NCI-H2107 (cell line): Measurements from ENCODE around the gene DNPH1.

ENCODE experiments used
- DNase-seq: peaks from one replicate; lab custom pipeline; 2025; lab: John Stamatoyannopoulos, UW

The DNPH1 gene

GRCh38 chr6:43263314-43264178, 34.3 kb upstream of the DNPH1 start:
- DNase-seq: peak; percentile 8

GRCh38 chr6:43262780-43263313, 33.6 kb upstream of the DNPH1 start:
- no peak for DNase-seq

DNA sequence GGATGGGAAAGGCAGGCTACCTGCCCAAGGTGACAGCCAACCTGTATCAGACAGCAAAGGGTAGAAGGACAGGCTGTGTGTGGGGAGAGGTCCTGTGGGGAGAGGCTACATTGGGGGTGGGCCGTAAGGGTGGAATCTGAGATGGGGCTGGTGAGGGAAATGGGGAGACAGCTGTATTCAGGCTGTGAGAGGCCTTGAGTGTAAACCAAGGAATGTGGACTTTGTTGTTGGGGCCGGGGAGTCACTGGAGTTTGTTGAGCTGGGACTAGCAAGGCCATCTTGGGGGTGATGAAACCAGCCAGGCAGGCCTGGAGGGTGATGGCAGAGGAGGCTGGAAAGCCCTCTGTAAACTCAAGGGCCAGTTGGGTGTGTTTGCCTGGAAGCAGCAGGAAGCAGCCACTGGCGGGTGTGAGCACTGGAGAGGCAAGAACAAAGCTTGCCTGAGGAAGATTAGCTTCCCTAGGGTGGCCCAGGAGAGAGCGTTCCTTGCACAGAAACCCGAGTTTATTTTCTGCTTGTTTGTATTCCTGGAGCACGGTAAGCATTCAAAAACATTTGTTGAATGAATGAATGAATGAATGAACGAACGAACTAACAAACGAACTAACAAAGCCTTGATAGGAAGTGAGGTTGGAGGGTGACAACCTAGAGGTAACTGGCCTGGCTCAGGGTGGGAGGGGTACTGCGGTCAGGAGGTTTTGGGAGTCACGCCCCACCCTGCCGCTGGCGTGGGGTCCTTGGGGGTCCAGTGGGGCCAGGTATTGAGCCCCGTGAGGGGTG, 32.9 kb upstream of the DNPH1 start:
- no peak for DNase-seq

DNA sequence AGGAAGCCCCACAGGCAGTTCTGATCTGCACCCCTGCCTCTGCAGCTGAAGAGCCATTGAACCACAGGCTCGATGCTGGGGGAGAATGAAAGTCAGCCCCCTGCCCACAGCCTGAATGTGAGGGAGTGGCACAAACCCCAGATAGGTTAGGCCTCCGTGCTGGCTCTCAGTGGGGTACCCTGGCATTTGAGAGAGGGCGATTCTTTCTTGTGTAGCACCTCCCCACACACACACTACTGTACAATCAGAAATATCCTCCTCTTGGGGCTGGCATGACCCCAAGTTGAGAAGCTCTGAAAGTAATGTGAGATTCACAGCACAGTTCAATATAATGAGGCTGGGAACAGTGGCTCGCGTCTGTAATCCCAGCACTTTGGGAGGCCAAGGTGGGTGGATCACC, 31.9 kb upstream of the DNPH1 start:
- DNase-seq: no peak

- DNase-seq: no peak
These were observed 31.5 kb upstream of the DNPH1 start for GRCh38 chr6:43260791-43261190.

GRCh38 chr6:43258807-43259686, 29.8 kb upstream of the DNPH1 start:
- no peak for DNase-seq

- no peak for DNase-seq
These were observed 28.9 kb upstream of the DNPH1 start for GRCh38 chr6:43258180-43258579.

DNA sequence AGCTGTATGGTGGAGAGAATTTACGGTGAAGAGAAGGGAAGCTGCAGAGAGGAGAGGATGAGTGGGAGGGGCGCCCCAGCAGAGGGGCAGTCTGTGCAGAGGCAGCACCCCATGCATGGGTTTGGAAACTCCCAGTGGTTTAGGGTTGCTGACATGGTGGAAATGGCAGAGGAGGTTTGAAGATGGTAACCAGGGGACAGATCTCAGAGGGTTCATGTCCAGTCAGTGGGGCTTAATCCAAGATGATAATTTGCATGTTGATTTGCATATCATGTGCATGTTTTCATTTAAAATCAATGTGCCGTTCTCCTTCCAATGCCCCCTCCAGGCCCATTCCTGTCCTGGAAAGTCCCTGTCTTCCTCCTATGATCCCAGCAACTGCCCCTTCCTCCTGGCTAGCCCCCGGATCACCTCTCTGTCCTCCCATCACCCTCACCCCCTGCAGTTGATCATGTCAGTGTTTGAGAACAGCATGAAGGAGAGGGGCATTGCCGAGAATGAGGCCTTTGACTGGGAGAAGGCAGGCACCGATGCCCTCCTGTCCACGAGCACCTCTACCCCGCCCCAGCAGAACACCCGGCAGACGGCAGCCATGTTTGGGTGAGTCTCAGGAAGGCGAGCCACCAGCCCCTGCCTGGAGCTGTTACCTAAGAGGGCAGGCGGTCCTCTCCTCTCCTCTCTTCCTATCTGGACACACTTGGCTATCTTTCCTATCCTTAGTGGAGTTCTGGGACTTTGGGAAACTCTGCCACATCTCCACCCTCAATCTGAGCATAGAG, 28.3 kb upstream of the DNPH1 start:
- no peak for DNase-seq

DNA sequence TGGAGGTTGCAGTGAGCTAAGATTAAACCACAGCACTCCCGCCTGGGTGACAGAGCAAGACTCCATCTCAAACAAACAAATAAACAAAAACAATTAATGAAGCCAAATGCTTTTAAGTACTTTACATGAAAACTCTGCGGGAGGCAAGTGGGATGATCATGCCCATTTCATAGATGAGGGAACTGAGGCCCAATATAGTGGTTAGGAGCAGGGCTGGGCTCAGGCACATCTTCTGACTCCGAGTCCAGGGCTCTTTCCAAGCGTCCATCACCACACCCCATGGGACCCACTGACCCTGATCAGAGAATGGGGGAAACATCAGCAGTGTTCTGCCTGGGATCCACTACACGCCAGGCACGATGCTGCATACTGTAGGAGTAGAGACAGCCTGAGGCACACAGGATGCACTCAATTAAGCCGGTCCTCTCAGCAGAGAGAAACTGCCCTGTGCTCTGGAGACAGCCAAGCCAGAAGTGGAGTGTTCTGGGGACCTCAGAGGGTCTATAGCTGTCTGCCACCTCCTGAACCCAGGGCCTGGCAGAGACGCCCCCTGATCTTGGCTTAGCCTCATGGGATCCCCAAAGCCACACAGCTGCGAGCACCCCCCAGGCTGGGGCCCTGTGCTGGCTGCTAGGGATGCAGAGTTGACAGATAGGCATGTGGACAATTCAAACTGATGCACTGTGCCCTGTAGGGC, 27.5 kb upstream of the DNPH1 start:
- DNase-seq: no peak

GRCh38 chr6:43255408-43256054, 26.2 kb upstream of the DNPH1 start:
- no peak for DNase-seq

- no peak for DNase-seq
These were observed 25.6 kb upstream of the DNPH1 start for GRCh38 chr6:43254846-43255245.

GRCh38 chr6:43254138-43254817, 25.0 kb upstream of the DNPH1 start:
- DNase-seq: no peak

DNA sequence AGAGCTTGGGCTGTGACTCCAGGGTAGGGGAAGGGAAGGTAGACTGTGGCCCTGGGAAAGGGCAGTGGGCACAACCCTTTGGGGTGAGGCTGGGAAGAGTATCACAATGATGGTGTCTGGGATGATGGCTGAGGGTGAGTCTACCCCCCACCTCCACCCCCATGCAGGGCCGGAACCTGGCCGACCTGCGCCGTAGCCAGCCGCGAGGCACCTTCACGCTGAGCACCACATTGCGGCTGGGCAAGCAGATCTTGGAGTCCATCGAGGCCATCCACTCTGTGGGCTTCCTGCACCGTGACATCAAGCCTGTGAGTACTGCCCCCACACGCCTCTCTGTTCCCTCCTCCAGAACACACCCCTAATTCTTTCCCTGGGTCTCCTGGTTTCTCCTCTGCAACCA, 24.1 kb upstream of the DNPH1 start:
- DNase-seq: no peak

DNA sequence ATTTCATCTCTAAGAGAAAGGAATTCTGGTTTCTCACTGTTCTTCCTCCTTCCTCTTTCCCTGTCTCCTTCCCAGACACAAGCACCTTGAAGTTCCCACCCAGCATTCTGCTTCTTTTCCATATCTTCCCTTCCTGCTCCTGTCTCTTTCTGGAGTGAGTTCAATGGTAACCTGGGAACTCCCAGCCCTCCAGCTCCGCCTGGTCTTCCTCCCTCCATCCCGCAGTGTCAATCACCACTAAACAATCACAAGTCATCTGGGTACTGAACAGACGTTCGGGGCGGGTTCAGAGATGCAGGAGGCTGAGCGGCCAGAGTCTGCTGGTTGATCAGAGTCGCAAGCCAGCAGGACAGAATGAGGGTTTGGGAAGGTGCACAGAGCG, 21.7 kb upstream of the DNPH1 start:
- DNase-seq: no peak

DNA sequence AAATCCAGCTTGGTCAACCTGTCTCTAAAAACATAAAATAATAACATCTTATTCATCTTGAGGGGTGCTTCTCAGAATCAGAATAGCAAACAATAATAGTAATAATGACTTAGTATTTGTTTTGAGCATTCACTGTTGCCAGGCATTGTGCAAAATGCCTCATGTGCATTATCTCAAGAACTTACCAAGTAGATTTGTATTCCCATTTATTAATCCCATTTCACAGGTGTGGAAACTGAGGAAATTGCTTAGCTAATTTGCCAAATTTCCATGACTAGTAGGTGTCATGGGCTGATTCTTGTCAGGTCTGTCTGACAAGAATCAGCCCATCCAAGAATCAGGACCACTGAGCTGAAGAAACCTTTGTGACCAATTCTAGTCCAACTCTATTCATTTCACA, 19.5 kb upstream of the DNPH1 start:
- no peak for DNase-seq

DNA sequence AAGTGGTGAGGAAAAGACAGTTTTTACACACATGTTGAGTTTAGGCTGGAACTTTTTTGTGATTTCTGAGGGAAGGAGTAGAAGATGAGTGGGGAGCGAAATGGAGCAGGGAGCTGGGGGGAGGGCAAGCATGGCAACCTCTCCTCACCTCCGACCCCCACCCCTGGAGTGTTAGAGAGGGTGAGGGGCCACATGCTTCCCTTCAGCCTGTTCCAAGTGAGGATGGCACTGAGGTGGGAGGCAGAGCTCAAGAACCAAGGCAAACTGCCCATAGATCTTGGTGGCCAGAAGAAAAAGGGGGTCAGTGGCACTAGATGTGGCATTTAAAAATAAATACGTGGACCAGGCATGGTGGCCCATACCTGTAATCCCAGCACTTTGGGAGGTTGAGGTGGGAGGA, 18.8 kb upstream of the DNPH1 start:
- no peak for DNase-seq

- no peak for DNase-seq
These were observed 18.1 kb upstream of the DNPH1 start for GRCh38 chr6:43247114-43247999.

- no peak for DNase-seq
These were observed 17.2 kb upstream of the DNPH1 start for GRCh38 chr6:43246301-43247113.
